SK-N-SH (cell line): Measurements from ENCODE around the gene LNX2. TPM values are rescaled to one million over a fixed set of nuclear protein-coding genes. Genes with fewer than 3 reads are reported as not detected.

Source experiments
- CTCF ChIA-PET: fragments of 300-600, 350-600 bp; formaldehyde crosslinking; extraction: SDS; loops from one replicate; lab custom pipeline; 2021; lab: Yijun Ruan, JAX
- POLR2A ChIA-PET: fragments of 350-600 bp; sonication (Branson Sonifier 250); formaldehyde crosslinking; extraction: SDS; loops from one replicate; lab custom pipeline; 2020; ENCODE audit warnings: antibody characterized with exemption, inconsistent platforms; lab: Yijun Ruan, JAX
- DNase-seq: peaks from one replicate; pipeline ENCODE4 v3.0.0; 2012
- H2AFZ ChIP-seq: fragments of 200-600 bp; sonication (generic); 2 replicates; pipeline ENCODE4 v1.8.1; 2016; ENCODE audit warnings: antibody characterized with exemption, mild to moderate bottlenecking, low read depth
- H3F3A ChIP-seq: fragments of 200-600 bp; sonication (generic); replicated peaks from 2 replicates; pipeline ENCODE3; 2016; ENCODE audit warnings: antibody characterized with exemption, mild to moderate bottlenecking; ENCODE audit not compliant: insufficient read depth
- H3K27ac ChIP-seq, 2 experiments: fragments of 200-500 bp in 1 of 2; fragments of 200-600 bp in 1 of 2; sonication (Bioruptor generic) in 1 of 2; sonication (generic), shearing (Covaris generic) in 1 of 2; 2 replicates each; pipeline versions ENCODE4 v1.5.1 to v1.6.1; 2014 to 2016; ENCODE audit warnings: low read depth in 2 of 2, inconsistent platforms in 1 of 2, low read length in 1 of 2, mild to moderate bottlenecking in 1 of 2, mixed read lengths in 1 of 2
- H3K27me3 ChIP-seq: fragments of 200-600 bp; sonication (generic), shearing (Covaris generic); 2 replicates; pipeline ENCODE4 v1.6.1; 2016; ENCODE audit warnings: mixed run types; ENCODE audit not compliant: insufficient read depth
- H3K36me3 ChIP-seq, 2 experiments: fragments of 200-500 bp in 1 of 2; fragments of 200-600 bp in 1 of 2; sonication (Bioruptor generic) in 1 of 2; sonication (generic) in 1 of 2; replicated peaks in 1 of 2; 2 replicates each; pipeline versions ENCODE3 to v1.5.1; 2014 to 2016; ENCODE audit warnings: low read length in 1 of 2, mild to moderate bottlenecking in 1 of 2; ENCODE audit not compliant: insufficient read depth in 2 of 2, control insufficient read depth in 1 of 2
- H3K4me1 ChIP-seq, 2 experiments: fragments of 200-500 bp in 1 of 2; fragments of 200-600 bp in 1 of 2; sonication (Bioruptor generic) in 1 of 2; sonication (generic), shearing (Covaris generic) in 1 of 2; 2 replicates each; pipeline versions ENCODE4 v1.5.1 to v1.6.1; 2014 to 2016; ENCODE audit warnings: low read depth in 1 of 2, low read length in 1 of 2, mixed run types in 1 of 2; ENCODE audit not compliant: insufficient read depth in 2 of 2, control insufficient read depth in 1 of 2
- H3K4me2 ChIP-seq: fragments of 200-600 bp; sonication (generic), shearing (Covaris generic); 2 replicates; pipeline ENCODE4 v1.6.1; 2017; ENCODE audit warnings: mixed run types
- H3K4me3 ChIP-seq, 2 experiments: fragments of 200-500 bp in 1 of 2; fragments of 200-600 bp in 1 of 2; sonication (Bioruptor generic) in 1 of 2; sonication (generic), shearing (Covaris generic) in 1 of 2; 2 replicates each; pipeline versions ENCODE4 v1.5.1 to v1.8.1; 2014 to 2016; ENCODE audit warnings: low read depth in 2 of 2, inconsistent platforms in 1 of 2, low read length in 1 of 2, mild to moderate bottlenecking in 1 of 2, mixed read lengths in 1 of 2, moderate library complexity in 1 of 2
- H3K79me2 ChIP-seq: fragments of 200-600 bp; sonication (generic); 2 replicates; pipeline ENCODE4 v1.8.1; 2017; ENCODE audit warnings: mild to moderate bottlenecking; ENCODE audit not compliant: insufficient read depth
- H3K9ac ChIP-seq: fragments of 200-600 bp; sonication (generic); 2 replicates; pipeline ENCODE4 v1.6.1; 2017; ENCODE audit warnings: mixed run types
- H3K9me2 ChIP-seq: fragments of 200-600 bp; sonication (generic); 2 replicates; pipeline ENCODE4 v1.6.1; 2017; ENCODE audit warnings: mixed run types
- H3K9me3 ChIP-seq: fragments of 200-600 bp; sonication (generic); 2 replicates; pipeline ENCODE4 v1.6.1; 2017; ENCODE audit warnings: mixed run types, mild to moderate bottlenecking, moderate library complexity
- H4K20me1 ChIP-seq: fragments of 200-600 bp; sonication (generic); 2 replicates; pipeline ENCODE4 v1.6.1; 2017; ENCODE audit warnings: mild to moderate bottlenecking, mixed run types; ENCODE audit not compliant: insufficient read depth
- EZH2phosphoT487 ChIP-seq: fragments of 200-600 bp; sonication (generic); IDR thresholded peaks from 2 replicates; pipeline ENCODE4 v1.6.1; 2017; ENCODE audit warnings: low read depth, mixed run types, mild to moderate bottlenecking, antibody characterized with exemption, moderate library complexity, borderline replicate concordance
- FOSL2 ChIP-seq: IDR thresholded peaks from 2 replicates; pipeline ENCODE4 v1.4.0; 2012; ENCODE audit warnings: low read depth, mild to moderate bottlenecking, moderate library complexity, borderline replicate concordance
- FOXJ3 ChIP-seq: sonication (generic); formaldehyde crosslinking; IDR thresholded peaks from 2 replicates; pipeline ENCODE4 v1.5.1; 2020; ENCODE audit warnings: mild to moderate bottlenecking, missing genetic modification reagents
- FOXM1 ChIP-seq: IDR thresholded peaks from 2 replicates; pipeline ENCODE4 v1.4.0; 2012; ENCODE audit warnings: low read depth, mild to moderate bottlenecking
- GABPA ChIP-seq: IDR thresholded peaks from 2 replicates; pipeline ENCODE4 v1.4.0; 2012; ENCODE audit warnings: low read depth, mild to moderate bottlenecking
- MEF2A ChIP-seq: IDR thresholded peaks from 2 replicates; pipeline ENCODE4 v1.4.0; 2012; ENCODE audit warnings: low read depth, borderline replicate concordance
- MXI1 ChIP-seq: IDR thresholded peaks from 2 replicates; pipeline ENCODE4 v1.6.1; 2012; ENCODE audit warnings: mild to moderate bottlenecking, low read depth, low read length, improper control_type of control experiment
- NFIC ChIP-seq: IDR thresholded peaks from 2 replicates; pipeline ENCODE4 v1.4.0; 2012; ENCODE audit warnings: borderline replicate concordance
- NRF1 ChIP-seq: IDR thresholded peaks from 2 replicates; pipeline ENCODE4 v1.6.1; 2012; ENCODE audit warnings: low read depth, mild to moderate bottlenecking, low read length
- RFX5 ChIP-seq: IDR thresholded peaks from 2 replicates; pipeline ENCODE4 v1.6.1; 2012; ENCODE audit warnings: mild to moderate bottlenecking, improper control_type of control experiment, low read length
- RXRA ChIP-seq: IDR thresholded peaks from 2 replicates; pipeline ENCODE4 v1.4.0; 2012; ENCODE audit warnings: low read depth, mild to moderate bottlenecking, borderline replicate concordance
- SIN3A ChIP-seq: IDR thresholded peaks from 2 replicates; pipeline ENCODE4 v1.6.1; 2012; ENCODE audit warnings: low read depth, mild to moderate bottlenecking, low read length, moderate library complexity, borderline replicate concordance
- TCF12 ChIP-seq: IDR thresholded peaks from 2 replicates; pipeline ENCODE4 v1.4.0; 2012
- TEAD4 ChIP-seq: IDR thresholded peaks from 2 replicates; pipeline ENCODE4 v1.4.0; 2012; ENCODE audit warnings: mild to moderate bottlenecking, borderline replicate concordance; ENCODE audit not compliant: insufficient read depth
- YY1 ChIP-seq: IDR thresholded peaks from 2 replicates; pipeline ENCODE4 v1.4.0; 2012; ENCODE audit warnings: low read depth, mild to moderate bottlenecking
- WGBS: methylation state at CpG from one replicate; pipeline ENCODE4 v1.1.6; 2017; ENCODE audit warnings: low lambda C conversion rate; 5-methylcytosine and 5-hydroxymethylcytosine counted together
- polyA plus RNA-seq, 3 experiments: library from polyadenylated mRNA; depleted of rRNA; stranded (reverse); fragments of >200 nt; gene quantifications; 2 replicates each; pipeline ENCODE4 v1.2.3, GENCODE V29; 2012
- TF ChIP-seq, protein P1 (sequence below): IDR thresholded peaks from 2 replicates; pipeline ENCODE4 v1.4.0; 2012; ENCODE audit warnings: low read depth, borderline replicate concordance
- TF ChIP-seq, protein P2 (sequence below): IDR thresholded peaks from 2 replicates; pipeline ENCODE4 v1.6.1; 2012; ENCODE audit warnings: mild to moderate bottlenecking, low read depth, low read length, moderate library complexity
- TF ChIP-seq, protein P3 (sequence below): IDR thresholded peaks from 2 replicates; pipeline ENCODE4 v1.4.0; 2012; ENCODE audit warnings: low read depth

The LNX2 gene
- polyA plus RNA-seq, 1 of the 3 experiments (the other 2 are of a cell fraction) = 3.7 TPM

DNA sequence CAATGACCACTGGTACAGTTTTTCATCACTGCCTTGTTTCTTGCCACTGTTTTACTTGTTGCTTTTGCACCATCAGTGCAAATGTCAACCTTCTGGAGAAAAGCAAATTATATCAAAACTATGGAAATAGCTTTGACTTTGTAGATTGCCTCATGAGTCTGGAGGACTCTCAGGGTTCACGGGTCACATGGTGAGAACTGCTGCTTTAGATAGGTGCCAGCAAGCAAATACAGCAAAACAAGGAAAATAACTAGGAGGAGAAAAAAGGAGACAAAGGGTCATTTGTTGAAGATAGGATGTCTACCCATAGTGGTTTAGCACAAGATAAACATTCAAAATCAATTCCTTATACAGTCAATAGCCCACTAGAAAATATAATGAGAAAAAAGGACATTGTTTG lies 34.5 kb upstream of the LNX2 start:
- H4K20me1 ChIP-seq = no peaks in the 10 kb centered on the region
- DNase-seq = no peak
- POLR2A ChIA-PET = no interaction called here
- no peak overlapping the region for H2AFZ ChIP-seq
- CTCF ChIA-PET = no interaction called here
- no peak overlapping the region for H3K27ac ChIP-seq
- no peaks in the 10 kb centered on the region for H3K27me3 ChIP-seq
- TF ChIP-seq TEAD4 = no peak
- TF ChIP-seq, protein P1, sequence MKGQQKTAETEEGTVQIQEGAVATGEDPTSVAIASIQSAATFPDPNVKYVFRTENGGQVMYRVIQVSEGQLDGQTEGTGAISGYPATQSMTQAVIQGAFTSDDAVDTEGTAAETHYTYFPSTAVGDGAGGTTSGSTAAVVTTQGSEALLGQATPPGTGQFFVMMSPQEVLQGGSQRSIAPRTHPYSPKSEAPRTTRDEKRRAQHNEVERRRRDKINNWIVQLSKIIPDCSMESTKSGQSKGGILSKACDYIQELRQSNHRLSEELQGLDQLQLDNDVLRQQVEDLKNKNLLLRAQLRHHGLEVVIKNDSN = no peak
- TF ChIP-seq, protein P2, sequence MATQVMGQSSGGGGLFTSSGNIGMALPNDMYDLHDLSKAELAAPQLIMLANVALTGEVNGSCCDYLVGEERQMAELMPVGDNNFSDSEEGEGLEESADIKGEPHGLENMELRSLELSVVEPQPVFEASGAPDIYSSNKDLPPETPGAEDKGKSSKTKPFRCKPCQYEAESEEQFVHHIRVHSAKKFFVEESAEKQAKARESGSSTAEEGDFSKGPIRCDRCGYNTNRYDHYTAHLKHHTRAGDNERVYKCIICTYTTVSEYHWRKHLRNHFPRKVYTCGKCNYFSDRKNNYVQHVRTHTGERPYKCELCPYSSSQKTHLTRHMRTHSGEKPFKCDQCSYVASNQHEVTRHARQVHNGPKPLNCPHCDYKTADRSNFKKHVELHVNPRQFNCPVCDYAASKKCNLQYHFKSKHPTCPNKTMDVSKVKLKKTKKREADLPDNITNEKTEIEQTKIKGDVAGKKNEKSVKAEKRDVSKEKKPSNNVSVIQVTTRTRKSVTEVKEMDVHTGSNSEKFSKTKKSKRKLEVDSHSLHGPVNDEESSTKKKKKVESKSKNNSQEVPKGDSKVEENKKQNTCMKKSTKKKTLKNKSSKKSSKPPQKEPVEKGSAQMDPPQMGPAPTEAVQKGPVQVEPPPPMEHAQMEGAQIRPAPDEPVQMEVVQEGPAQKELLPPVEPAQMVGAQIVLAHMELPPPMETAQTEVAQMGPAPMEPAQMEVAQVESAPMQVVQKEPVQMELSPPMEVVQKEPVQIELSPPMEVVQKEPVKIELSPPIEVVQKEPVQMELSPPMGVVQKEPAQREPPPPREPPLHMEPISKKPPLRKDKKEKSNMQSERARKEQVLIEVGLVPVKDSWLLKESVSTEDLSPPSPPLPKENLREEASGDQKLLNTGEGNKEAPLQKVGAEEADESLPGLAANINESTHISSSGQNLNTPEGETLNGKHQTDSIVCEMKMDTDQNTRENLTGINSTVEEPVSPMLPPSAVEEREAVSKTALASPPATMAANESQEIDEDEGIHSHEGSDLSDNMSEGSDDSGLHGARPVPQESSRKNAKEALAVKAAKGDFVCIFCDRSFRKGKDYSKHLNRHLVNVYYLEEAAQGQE = no peak
- TF ChIP-seq TCF12 = no peak
- no peak for TF ChIP-seq NFIC
- TF ChIP-seq SIN3A = no peak
- TF ChIP-seq FOXJ3 (CRISPR knock-in tag) = no peak
- no peak for TF ChIP-seq MEF2A
- TF ChIP-seq RXRA = no peak
- TF ChIP-seq RFX5 = no peak
- TF ChIP-seq NRF1 = no peak
- TF ChIP-seq GABPA = no peak
- no peak for TF ChIP-seq FOXM1
- no peak for TF ChIP-seq MXI1
- no peak for TF ChIP-seq YY1
- TF ChIP-seq, protein P3, sequence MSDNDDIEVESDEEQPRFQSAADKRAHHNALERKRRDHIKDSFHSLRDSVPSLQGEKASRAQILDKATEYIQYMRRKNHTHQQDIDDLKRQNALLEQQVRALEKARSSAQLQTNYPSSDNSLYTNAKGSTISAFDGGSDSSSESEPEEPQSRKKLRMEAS = no peak
- TF ChIP-seq FOSL2 = no peak
- no peak for TF ChIP-seq EZH2phosphoT487
- peaks cover 0 to 13% of the 10 kb centered on the region in 2 experiments; a peak in 3 of 4 replicates for H3K4me1 ChIP-seq
- WGBS = 96% methylated on average over 1 of the region's 1 CpG
- H3K36me3 ChIP-seq = peaks cover 24 to 33% of the 10 kb centered on the region in 2 experiments
- no peak overlapping the region for H3K9ac ChIP-seq
- H3K4me2 ChIP-seq = no peak overlapping the region
- no peaks in the 10 kb centered on the region; the same call in 1 of the 2 replicates for H3K79me2 ChIP-seq
- H3F3A ChIP-seq = peaks cover 4% of the 10 kb centered on the region
- no peaks in the 10 kb centered on the region for H3K9me2 ChIP-seq
- H3K4me3 ChIP-seq = no peak overlapping the region
- H3K9me3 ChIP-seq = no peaks in the 10 kb centered on the region; the same call in 1 of the 2 replicates
